IMR-90 (cell line): ENCODE measurements around the gene DAZ1. TPM values are rescaled to one million over a fixed set of nuclear protein-coding genes. Genes with fewer than 3 reads are reported as not detected.
"Not testable (repeated sequence)": the region's sequence is repeated elsewhere in the genome, so short reads cannot be mapped to it uniquely, and the experiment has no call there.

Experiments used
- ATAC-seq: fragments of 200-7000 bp; cut with Tn5 transposase; 2 replicates; pipeline ENCODE4 v1.9.1; 2020; ENCODE audit warnings: low read depth, mild to moderate bottlenecking, moderate library complexity
- Bru-seq: library from RNA; stranded (reverse); fragments of 400-500 nt; gene quantifications from one replicate; lab custom pipeline; 2021; lab: Mats Ljungman, UMichigan
- BruChase-seq, 2 experiments: library from RNA; stranded (reverse); fragments of 400-500 nt; gene quantifications; one replicate each; lab custom pipeline; 2021; lab: Mats Ljungman, UMichigan
- BruUV-seq: library from RNA; stranded (reverse); fragments of 400-500 nt; replicated peaks from 2 replicates; lab custom pipeline; 2021; lab: Mats Ljungman, UMichigan
- CTCF ChIA-PET: fragments of 300-600 bp; formaldehyde crosslinking; extraction: SDS; loops from one replicate; lab custom pipeline; 2021; ENCODE audit warnings: antibody characterized with exemption; lab: Yijun Ruan, JAX
- POLR2A ChIA-PET: fragments of 300-600 bp; sonication (Branson Sonifier 250); formaldehyde crosslinking; loops from one replicate; lab custom pipeline; 2022; ENCODE audit warnings: antibody characterized with exemption; ENCODE audit not compliant: unreplicated experiment; lab: Charles Lee
- DNase-seq: peaks from one replicate; pipeline ENCODE4 v3.0.0; 2013
- H2AFZ ChIP-seq: replicated peaks from 2 replicates; pipeline ENCODE3; 2013; ENCODE audit warnings: low read length, mild to moderate bottlenecking; ENCODE audit not compliant: poor library complexity
- H2AK5ac ChIP-seq: 2 replicates; pipeline ENCODE4 v1.6.1; 2013; ENCODE audit warnings: low read depth, low read length, inconsistent platforms
- H2AK9ac ChIP-seq: replicated peaks from 2 replicates; pipeline ENCODE3; 2013; ENCODE audit warnings: mild to moderate bottlenecking, low read depth, low read length, moderate library complexity; ENCODE audit not compliant: poor library complexity
- H2BK120ac ChIP-seq: 2 replicates; pipeline ENCODE4 v1.6.1; 2013; ENCODE audit warnings: low read depth, low read length, inconsistent platforms
- H2BK15ac ChIP-seq: 3 replicates; pipeline ENCODE4 v1.6.1; 2013; ENCODE audit warnings: low read depth, low read length, inconsistent platforms
- H2BK20ac ChIP-seq: 2 replicates; pipeline ENCODE4 v1.6.1; 2013; ENCODE audit warnings: low read depth, mild to moderate bottlenecking, inconsistent platforms, low read length, moderate library complexity
- H2BK5ac ChIP-seq: 2 replicates; pipeline ENCODE4 v1.6.1; 2013; ENCODE audit warnings: mild to moderate bottlenecking, low read depth, low read length, inconsistent platforms; ENCODE audit not compliant: poor library complexity, severe bottlenecking
- H3K14ac ChIP-seq: replicated peaks from 2 replicates; pipeline ENCODE4 v1.6.1; 2013; ENCODE audit warnings: low read depth, low read length, inconsistent platforms
- H3K18ac ChIP-seq: 2 replicates; pipeline ENCODE4 v1.6.1; 2013; ENCODE audit warnings: low read depth, low read length, control low read depth
- H3K23ac ChIP-seq: 2 replicates; pipeline ENCODE4 v1.6.1; 2013; ENCODE audit warnings: low read depth, low read length, inconsistent platforms
- H3K27ac ChIP-seq: 2 replicates; pipeline ENCODE4 v1.5.1; 2013; ENCODE audit warnings: mild to moderate bottlenecking, control low read depth, low read length; ENCODE audit not compliant: insufficient read depth
- H3K27me3 ChIP-seq: 2 replicates; pipeline ENCODE4 v1.6.1; 2013; ENCODE audit warnings: low read length; ENCODE audit not compliant: control insufficient read depth, insufficient read depth
- H3K36me3 ChIP-seq: 2 replicates; pipeline ENCODE4 v1.6.1; 2013; ENCODE audit warnings: low read length, mixed read lengths; ENCODE audit not compliant: control insufficient read depth, insufficient read depth
- H3K4ac ChIP-seq: 2 replicates; pipeline ENCODE4 v1.6.1; 2013; ENCODE audit warnings: low read depth, low read length, inconsistent platforms
- H3K4me1 ChIP-seq: 2 replicates; pipeline ENCODE4 v1.6.1; 2013; ENCODE audit warnings: low read length, mixed read lengths; ENCODE audit not compliant: control insufficient read depth, insufficient read depth
- H3K4me2 ChIP-seq: 2 replicates; pipeline ENCODE4 v1.6.1; 2013; ENCODE audit warnings: low read depth, mild to moderate bottlenecking, control low read depth, low read length, moderate library complexity
- H3K4me3 ChIP-seq: 2 replicates; pipeline ENCODE4 v1.5.1; 2013; ENCODE audit warnings: low read depth, mild to moderate bottlenecking, control low read depth, low read length, moderate library complexity; ENCODE audit not compliant: insufficient read depth
- H3K56ac ChIP-seq: 2 replicates; pipeline ENCODE4 v1.6.1; 2013; ENCODE audit warnings: low read length, inconsistent platforms; ENCODE audit not compliant: insufficient read depth; ENCODE audit errors: extremely low read depth
- H3K79me1 ChIP-seq, 2 experiments: 2 replicates each; pipeline ENCODE4 v1.6.1; 2013; ENCODE audit warnings: low read length in 2 of 2, inconsistent platforms in 1 of 2, low read depth in 1 of 2
- H3K9ac ChIP-seq: 2 replicates; pipeline ENCODE4 v1.6.1; 2013; ENCODE audit warnings: low read depth, low read length, control low read depth
- H3K9me1 ChIP-seq: 2 replicates; pipeline ENCODE4 v1.6.1; 2013; ENCODE audit warnings: low read length, inconsistent platforms; ENCODE audit not compliant: insufficient read depth
- H3K9me3 ChIP-seq: 2 replicates; pipeline ENCODE4 v1.6.1; 2013; ENCODE audit warnings: low read length; ENCODE audit not compliant: control insufficient read depth, insufficient read depth
- H4K20me1 ChIP-seq: 2 replicates; pipeline ENCODE4 v1.6.1; 2013; ENCODE audit warnings: low read length, inconsistent platforms; ENCODE audit not compliant: insufficient read depth
- H4K5ac ChIP-seq: 2 replicates; pipeline ENCODE4 v1.6.1; 2013; ENCODE audit warnings: mild to moderate bottlenecking, low read depth, low read length, control low read depth
- H4K8ac ChIP-seq, 2 experiments: 2 replicates each; pipeline ENCODE4 v1.6.1; 2013; ENCODE audit warnings: low read depth in 2 of 2, low read length in 2 of 2, control low read depth in 1 of 2, inconsistent platforms in 1 of 2
- H4K91ac ChIP-seq: 2 replicates; pipeline ENCODE4 v1.6.1; 2013; ENCODE audit warnings: low read depth, low read length, inconsistent platforms; ENCODE audit not compliant: insufficient read depth
- WGBS, 2 experiments: methylation state at CpG; one replicate each; pipeline versions ENCODE4 v1.1.5 to v1.1.7; 2013; ENCODE audit warnings: missing lambda C conversion rate in 2 of 2; ENCODE audit not compliant: insufficient read length in 1 of 2; ENCODE audit errors: extremely low coverage in 2 of 2; 5-methylcytosine and 5-hydroxymethylcytosine counted together
- dilution Hi-C: fragments of 300-500 bp; cut with HindIII; formaldehyde crosslinking; loops from one replicate; pipeline ENCODE4 v1.14.3; 2018; ENCODE audit warnings: low sequenced_read_pairs; ENCODE audit not compliant: unreplicated experiment
- in situ Hi-C: fragments of 300-500 bp; cut with MboI; formaldehyde crosslinking; loops from 3 replicates; pipeline ENCODE4 v1.14.3; 2019; ENCODE audit warnings: low sequenced_read_pairs, inconsistent platforms, mixed read lengths
- intact Hi-C: fragments of 100-400 bp; cut with micrococcal nuclease; formaldehyde crosslinking; loops from 2 replicates; pipeline ENCODE4 v1.10.0; 2022
- long read RNA-seq: library from polyadenylated mRNA; unstranded; transcript quantifications from one replicate; pipeline ENCODE4 v2.0.0, GENCODE V29; 2021; ENCODE audit not compliant: unreplicated experiment
- polyA plus RNA-seq, 3 experiments: library from polyadenylated mRNA; depleted of rRNA; stranded (reverse); fragments of >200 nt; gene quantifications; 2 replicates each; pipeline ENCODE4 v1.2.3, GENCODE V29; 2012; ENCODE audit warnings: low replicate concordance in 1 of 3
- total RNA-seq: library from RNA; depleted of rRNA; stranded (reverse); fragments of >200 nt; gene quantifications from 2 replicates; pipeline ENCODE4 v1.2.3, GENCODE V29; 2012; rRNA removed

Gene DAZ1, protein sequence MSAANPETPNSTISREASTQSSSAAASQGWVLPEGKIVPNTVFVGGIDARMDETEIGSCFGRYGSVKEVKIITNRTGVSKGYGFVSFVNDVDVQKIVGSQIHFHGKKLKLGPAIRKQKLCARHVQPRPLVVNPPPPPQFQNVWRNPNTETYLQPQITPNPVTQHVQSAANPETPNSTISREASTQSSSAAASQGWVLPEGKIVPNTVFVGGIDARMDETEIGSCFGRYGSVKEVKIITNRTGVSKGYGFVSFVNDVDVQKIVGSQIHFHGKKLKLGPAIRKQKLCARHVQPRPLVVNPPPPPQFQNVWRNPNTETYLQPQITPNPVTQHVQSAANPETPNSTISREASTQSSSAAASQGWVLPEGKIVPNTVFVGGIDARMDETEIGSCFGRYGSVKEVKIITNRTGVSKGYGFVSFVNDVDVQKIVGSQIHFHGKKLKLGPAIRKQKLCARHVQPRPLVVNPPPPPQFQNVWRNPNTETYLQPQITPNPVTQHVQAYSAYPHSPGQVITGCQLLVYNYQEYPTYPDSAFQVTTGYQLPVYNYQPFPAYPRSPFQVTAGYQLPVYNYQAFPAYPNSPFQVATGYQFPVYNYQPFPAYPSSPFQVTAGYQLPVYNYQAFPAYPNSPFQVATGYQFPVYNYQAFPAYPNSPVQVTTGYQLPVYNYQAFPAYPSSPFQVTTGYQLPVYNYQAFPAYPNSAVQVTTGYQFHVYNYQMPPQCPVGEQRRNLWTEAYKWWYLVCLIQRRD
- not detected in 2 replicates for total RNA-seq
- polyA plus RNA-seq (2012; rRNA removed), result not detected in 2 replicates
- not detected in 2 replicates for polyA plus RNA-seq (2012; cell fraction: cytosol; rRNA removed)
- not detected in 2 replicates for polyA plus RNA-seq (2012; cell fraction: nucleus; rRNA removed; ENCODE audit: low replicate concordance)
- Bru-seq, nascent RNA, result not detected
- not detected for BruChase-seq, experiment 1, labeled RNA remaining after a 6-hour chase
- not detected for BruChase-seq, experiment 2, labeled RNA remaining after a 2-hour chase
- long read RNA-seq, result 0 reads

DNA sequence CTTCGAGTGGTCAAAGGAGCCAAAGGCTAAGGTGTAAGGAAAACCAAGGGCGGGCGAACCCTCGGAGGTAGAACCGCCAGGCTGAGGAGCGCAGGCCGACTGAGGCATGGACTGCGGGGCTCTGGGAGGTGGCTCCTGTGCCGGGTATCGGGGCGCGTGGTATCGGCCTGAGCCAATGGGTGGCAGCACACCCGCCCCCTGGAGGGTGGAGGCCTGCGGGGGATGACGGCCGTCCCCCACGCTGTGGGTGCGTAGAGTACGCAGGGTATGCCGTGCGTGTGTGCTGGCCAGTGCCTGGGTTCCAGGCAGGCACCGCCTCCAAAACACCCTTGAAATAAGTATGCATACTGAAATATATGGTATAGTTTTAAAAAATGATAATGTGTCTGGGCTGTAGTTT lies at the start of gene DAZ1:
DAZ1 (minus strand) TSS at position 101 of the 400 bp plus-strand sequence. CDS start 208 bp downstream, outside the sequence.
- intact Hi-C loops, H4K8ac ChIP-seq, H3K27me3 ChIP-seq, H3K18ac ChIP-seq, H3K4me3 ChIP-seq, H2BK20ac ChIP-seq, H2BK5ac ChIP-seq, H3K14ac ChIP-seq, H2AK9ac ChIP-seq, H3K4ac ChIP-seq, H3K4me2 ChIP-seq, H3K9me1 ChIP-seq, H3K4me1 ChIP-seq, CTCF ChIA-PET, H3K56ac ChIP-seq, H3K23ac ChIP-seq, ATAC-seq, DNase-seq, dilution Hi-C loops, BruUV-seq, H3K9ac ChIP-seq, H3K9me3 ChIP-seq, H2AFZ ChIP-seq, H3K36me3 ChIP-seq, in situ Hi-C loops, H3K79me1 ChIP-seq, H4K20me1 ChIP-seq, H2AK5ac ChIP-seq, POLR2A ChIA-PET, H4K5ac ChIP-seq, H2BK120ac ChIP-seq, H2BK15ac ChIP-seq, H3K27ac ChIP-seq, H4K91ac ChIP-seq: not testable (repeated sequence)
- WGBS, 2 experiments, result no CpG with 5 or more reads among the region's 23 CpGs

DNA sequence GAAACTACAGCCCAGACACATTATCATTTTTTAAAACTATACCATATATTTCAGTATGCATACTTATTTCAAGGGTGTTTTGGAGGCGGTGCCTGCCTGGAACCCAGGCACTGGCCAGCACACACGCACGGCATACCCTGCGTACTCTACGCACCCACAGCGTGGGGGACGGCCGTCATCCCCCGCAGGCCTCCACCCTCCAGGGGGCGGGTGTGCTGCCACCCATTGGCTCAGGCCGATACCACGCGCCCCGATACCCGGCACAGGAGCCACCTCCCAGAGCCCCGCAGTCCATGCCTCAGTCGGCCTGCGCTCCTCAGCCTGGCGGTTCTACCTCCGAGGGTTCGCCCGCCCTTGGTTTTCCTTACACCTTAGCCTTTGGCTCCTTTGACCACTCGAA lies 20.4 kb upstream of the DAZ1 start, which contains the start of gene DAZ2:
DAZ2 (plus strand) TSS at position 301 of the 400 bp plus-strand sequence. CDS start 208 bp downstream, outside the sequence.
- H2BK15ac ChIP-seq, H3K27me3 ChIP-seq, DNase-seq, in situ Hi-C loops, BruUV-seq, H3K23ac ChIP-seq, H3K4me2 ChIP-seq, H3K4me3 ChIP-seq, H3K14ac ChIP-seq, H4K8ac ChIP-seq, ATAC-seq, H4K91ac ChIP-seq, H3K4me1 ChIP-seq, H2BK5ac ChIP-seq, H3K56ac ChIP-seq, H3K4ac ChIP-seq, H2BK120ac ChIP-seq, CTCF ChIA-PET, H3K18ac ChIP-seq, H3K36me3 ChIP-seq, H3K27ac ChIP-seq, H3K79me1 ChIP-seq, H2AFZ ChIP-seq, H4K20me1 ChIP-seq, H4K5ac ChIP-seq, H3K9me1 ChIP-seq, dilution Hi-C loops, H3K9ac ChIP-seq, H2AK9ac ChIP-seq, H2AK5ac ChIP-seq, intact Hi-C loops, POLR2A ChIA-PET, H3K9me3 ChIP-seq, H2BK20ac ChIP-seq: not testable (repeated sequence)
- no CpG with 5 or more reads among the region's 23 CpGs for WGBS, 2 experiments
